ENCODE data around the gene IRF3. TPM values are rescaled to one million over a fixed set of nuclear protein-coding genes. Genes with fewer than 3 reads are reported as not detected.

The IRF3 gene
- total and polyA plus RNA-seq, 10 of the 15 experiments (the other 5 are each of a cell fraction or from before 2014, with no cell fraction given) = 5.5 to 110 (median 63.4) TPM

DNA sequence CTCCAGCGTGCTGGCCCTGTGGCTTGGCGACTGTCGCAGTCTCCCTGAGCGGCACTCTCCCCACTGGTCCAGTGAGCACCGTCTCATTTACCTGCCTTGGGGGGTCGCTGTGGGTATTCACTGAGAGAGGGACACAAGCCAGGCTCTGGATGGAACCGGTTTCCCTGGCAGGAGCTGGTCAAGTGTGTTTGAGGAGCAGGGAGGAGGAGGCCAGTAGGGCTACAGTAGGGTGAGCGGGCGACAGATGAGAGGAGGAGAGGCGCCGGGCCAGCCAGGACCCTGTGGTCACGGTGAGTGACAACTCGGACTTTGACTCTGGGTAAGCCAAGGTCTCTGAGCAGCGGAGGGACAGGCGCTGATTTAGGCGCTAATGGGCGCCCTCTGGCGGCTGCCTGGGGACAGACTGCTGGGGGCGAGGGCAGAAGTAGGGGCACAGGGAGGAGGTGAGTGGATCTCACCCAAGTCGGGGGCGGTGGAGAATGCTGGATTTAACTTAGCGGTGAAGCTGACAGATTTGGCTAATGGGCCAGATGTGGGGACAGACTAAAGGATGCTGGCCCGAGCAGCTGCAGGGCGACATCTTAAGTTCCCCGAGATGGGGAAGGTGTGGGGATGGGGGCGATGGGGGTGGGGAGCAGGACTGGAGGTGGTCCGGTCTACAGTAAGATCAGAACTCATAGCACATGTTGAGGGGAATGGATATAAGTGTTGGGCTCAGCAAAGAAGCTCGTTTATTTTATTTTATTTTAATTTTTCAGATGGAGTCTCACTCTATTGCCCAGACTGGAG is 6.7 kb upstream of the IRF3 start (continued):
- TF ChIP-seq, protein P1, sequence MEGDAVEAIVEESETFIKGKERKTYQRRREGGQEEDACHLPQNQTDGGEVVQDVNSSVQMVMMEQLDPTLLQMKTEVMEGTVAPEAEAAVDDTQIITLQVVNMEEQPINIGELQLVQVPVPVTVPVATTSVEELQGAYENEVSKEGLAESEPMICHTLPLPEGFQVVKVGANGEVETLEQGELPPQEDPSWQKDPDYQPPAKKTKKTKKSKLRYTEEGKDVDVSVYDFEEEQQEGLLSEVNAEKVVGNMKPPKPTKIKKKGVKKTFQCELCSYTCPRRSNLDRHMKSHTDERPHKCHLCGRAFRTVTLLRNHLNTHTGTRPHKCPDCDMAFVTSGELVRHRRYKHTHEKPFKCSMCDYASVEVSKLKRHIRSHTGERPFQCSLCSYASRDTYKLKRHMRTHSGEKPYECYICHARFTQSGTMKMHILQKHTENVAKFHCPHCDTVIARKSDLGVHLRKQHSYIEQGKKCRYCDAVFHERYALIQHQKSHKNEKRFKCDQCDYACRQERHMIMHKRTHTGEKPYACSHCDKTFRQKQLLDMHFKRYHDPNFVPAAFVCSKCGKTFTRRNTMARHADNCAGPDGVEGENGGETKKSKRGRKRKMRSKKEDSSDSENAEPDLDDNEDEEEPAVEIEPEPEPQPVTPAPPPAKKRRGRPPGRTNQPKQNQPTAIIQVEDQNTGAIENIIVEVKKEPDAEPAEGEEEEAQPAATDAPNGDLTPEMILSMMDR (IDR thresholded peaks at IDR 0.05 in 2 of 3, conservative IDR thresholded peaks at IDR 0.05 in 1 of 3; ENCODE audit: control insufficient read depth in 2 of 3, extremely low read depth in 1 of 3, insufficient read depth in 1 of 3, low read depth in 3 of 3, low read length in 3 of 3) = peak; percentile 83 to 99 (median 98)
- no peak for TF ChIP-seq STAT1 (conservative IDR thresholded peaks at IDR 0.05)
- no peak for TF ChIP-seq EP300 (IDR thresholded peaks at IDR 0.05; ENCODE audit: borderline replicate concordance in 1 of 2, control insufficient read depth in 1 of 2, low read depth in 2 of 2, low read length in 2 of 2)
- no peak for TF ChIP-seq RAD51 (IDR thresholded peaks at IDR 0.05)
- TF ChIP-seq NR2F1 (conservative IDR thresholded peaks at IDR 0.05) = peak; percentile 51; the same call in 1 of the 2 replicates
- no peak for TF ChIP-seq RB1 (IDR thresholded peaks at IDR 0.05; ENCODE audit: borderline replicate concordance)
- no peak for TF ChIP-seq ETV6 (conservative IDR thresholded peaks at IDR 0.05 in 1 of 2, IDR thresholded peaks at IDR 0.05 in 1 of 2; ENCODE audit: borderline replicate concordance in 1 of 2, low read depth in 1 of 2)
- TF ChIP-seq TCF7 (IDR thresholded peaks at IDR 0.05; ENCODE audit: borderline replicate concordance) = no peak
- TF ChIP-seq HDAC2 (IDR thresholded peaks at IDR 0.05) = no peak
- TF ChIP-seq BCL11A (IDR thresholded peaks at IDR 0.05; ENCODE audit: low read depth, low read length) = no peak
- TF ChIP-seq E2F4 (IDR thresholded peaks at IDR 0.05; ENCODE audit: low read depth, low read length) = no peak; the same call in 1 of the 2 replicates
- TF ChIP-seq, protein P2, sequence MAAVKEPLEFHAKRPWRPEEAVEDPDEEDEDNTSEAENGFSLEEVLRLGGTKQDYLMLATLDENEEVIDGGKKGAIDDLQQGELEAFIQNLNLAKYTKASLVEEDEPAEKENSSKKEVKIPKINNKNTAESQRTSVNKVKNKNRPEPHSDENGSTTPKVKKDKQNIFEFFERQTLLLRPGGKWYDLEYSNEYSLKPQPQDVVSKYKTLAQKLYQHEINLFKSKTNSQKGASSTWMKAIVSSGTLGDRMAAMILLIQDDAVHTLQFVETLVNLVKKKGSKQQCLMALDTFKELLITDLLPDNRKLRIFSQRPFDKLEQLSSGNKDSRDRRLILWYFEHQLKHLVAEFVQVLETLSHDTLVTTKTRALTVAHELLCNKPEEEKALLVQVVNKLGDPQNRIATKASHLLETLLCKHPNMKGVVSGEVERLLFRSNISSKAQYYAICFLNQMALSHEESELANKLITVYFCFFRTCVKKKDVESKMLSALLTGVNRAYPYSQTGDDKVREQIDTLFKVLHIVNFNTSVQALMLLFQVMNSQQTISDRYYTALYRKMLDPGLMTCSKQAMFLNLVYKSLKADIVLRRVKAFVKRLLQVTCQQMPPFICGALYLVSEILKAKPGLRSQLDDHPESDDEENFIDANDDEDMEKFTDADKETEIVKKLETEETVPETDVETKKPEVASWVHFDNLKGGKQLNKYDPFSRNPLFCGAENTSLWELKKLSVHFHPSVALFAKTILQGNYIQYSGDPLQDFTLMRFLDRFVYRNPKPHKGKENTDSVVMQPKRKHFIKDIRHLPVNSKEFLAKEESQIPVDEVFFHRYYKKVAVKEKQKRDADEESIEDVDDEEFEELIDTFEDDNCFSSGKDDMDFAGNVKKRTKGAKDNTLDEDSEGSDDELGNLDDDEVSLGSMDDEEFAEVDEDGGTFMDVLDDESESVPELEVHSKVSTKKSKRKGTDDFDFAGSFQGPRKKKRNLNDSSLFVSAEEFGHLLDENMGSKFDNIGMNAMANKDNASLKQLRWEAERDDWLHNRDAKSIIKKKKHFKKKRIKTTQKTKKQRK (IDR thresholded peaks at IDR 0.05; ENCODE audit: low read depth, low read length) = no peak
- peak; percentile 95 for TF ChIP-seq PKNOX1 (IDR thresholded peaks at IDR 0.05)
- TF ChIP-seq TBL1XR1 (IDR thresholded peaks at IDR 0.05; ENCODE audit: low read depth, low read length) = no peak
- TF ChIP-seq, protein P3, sequence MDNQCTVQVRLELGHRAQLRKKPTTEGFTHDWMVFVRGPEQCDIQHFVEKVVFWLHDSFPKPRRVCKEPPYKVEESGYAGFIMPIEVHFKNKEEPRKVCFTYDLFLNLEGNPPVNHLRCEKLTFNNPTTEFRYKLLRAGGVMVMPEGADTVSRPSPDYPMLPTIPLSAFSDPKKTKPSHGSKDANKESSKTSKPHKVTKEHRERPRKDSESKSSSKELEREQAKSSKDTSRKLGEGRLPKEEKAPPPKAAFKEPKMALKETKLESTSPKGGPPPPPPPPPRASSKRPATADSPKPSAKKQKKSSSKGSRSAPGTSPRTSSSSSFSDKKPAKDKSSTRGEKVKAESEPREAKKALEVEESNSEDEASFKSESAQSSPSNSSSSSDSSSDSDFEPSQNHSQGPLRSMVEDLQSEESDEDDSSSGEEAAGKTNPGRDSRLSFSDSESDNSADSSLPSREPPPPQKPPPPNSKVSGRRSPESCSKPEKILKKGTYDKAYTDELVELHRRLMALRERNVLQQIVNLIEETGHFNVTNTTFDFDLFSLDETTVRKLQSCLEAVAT (IDR thresholded peaks at IDR 0.05) = 0 out of 2 replicates have a peak, but pooled peaks have one; percentile 52
- TF ChIP-seq ZNF217 (IDR thresholded peaks at IDR 0.05) = no peak
- TF ChIP-seq MYC (IDR thresholded peaks at IDR 0.05; ENCODE audit: insufficient read depth, insufficient read length, insufficient replicate concordance, low read length, severe bottlenecking) = no peak
- no peak for TF ChIP-seq BRCA1 (IDR thresholded peaks at IDR 0.05; ENCODE audit: low read depth, low read length)
- no peak for TF ChIP-seq NR2C2 (IDR thresholded peaks at IDR 0.05; ENCODE audit: borderline replicate concordance, control insufficient read depth, insufficient read length, low read depth)
